HG03457 (cell line): Measurements from ENCODE around the gene MRPL45.

Source experiments
- ATAC-seq: cut with Tn5 transposase; IDR thresholded peaks from one replicate; pipeline ENCODE4 v1.9.1; 2021; ENCODE audit warnings: moderate number of reproducible peaks; ENCODE audit not compliant: unreplicated experiment

The MRPL45 gene

DNA sequence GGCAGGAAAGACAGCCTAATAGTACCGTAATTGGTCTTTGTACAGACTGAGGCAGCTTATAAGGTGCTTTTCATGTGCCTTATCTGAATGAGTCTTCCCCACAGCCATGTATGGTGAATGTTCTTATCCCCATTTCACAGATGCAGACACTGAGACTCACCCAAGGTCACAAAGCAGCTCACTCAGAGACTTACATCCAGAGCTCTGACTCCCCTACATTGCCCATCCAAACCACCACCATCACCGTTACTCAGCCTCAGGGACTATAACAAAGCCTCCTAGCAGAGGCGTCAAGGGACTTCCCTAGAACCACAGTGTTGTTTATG, 47.4 kb downstream of the MRPL45 start:
- ATAC-seq = no peak

DNA sequence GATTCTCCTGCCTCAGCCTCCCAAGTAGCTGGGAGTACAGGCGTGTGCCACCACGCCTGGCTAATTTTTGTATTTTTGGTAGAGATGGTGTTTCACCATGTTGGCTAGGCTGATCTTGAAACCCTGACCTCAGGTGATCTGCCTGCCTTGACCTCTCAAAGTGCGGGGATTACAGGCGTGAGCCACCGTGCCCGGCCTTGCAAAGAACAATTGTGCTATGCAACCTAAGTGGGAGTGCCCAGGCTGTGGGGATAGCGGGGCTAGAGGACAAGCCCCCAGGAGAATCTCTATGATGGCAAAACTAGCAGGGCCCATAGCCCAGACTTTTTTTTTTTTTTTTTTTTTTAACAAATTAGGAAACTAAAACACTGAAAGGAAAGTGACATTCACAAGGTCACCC, 48.8 kb downstream of the MRPL45 start:
- no peak for ATAC-seq

DNA sequence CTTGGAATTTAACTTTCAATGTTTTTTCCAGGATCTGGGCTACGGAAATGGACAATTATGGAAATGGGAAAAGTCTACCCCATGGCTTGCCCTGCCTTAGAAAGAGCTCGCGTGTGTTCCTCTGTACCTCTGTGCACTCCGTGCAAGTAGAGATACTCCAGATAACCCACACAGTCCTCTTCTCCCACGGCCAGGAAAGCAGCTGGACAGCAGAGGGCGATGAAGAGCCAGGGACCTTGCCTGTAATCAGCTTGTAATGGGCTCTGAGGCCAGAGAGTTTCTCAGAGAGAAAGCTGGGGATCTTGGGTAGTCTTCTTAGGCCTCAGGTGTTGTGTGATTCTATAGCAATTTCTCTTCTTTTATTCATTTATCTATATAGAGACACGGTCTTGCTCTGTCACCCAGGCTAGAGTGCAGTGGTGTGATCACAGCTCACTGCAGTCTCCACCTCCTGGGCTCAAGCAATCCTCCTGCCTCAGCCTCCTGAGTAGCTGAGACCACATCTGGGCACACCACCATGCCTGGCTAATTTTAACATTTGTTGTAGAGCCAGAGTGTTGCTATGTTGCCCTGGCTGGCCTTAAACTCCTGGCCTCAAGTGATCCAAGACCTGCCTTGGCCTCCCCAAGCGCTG, 52.2 kb downstream of the MRPL45 start:
- ATAC-seq = no peak

DNA sequence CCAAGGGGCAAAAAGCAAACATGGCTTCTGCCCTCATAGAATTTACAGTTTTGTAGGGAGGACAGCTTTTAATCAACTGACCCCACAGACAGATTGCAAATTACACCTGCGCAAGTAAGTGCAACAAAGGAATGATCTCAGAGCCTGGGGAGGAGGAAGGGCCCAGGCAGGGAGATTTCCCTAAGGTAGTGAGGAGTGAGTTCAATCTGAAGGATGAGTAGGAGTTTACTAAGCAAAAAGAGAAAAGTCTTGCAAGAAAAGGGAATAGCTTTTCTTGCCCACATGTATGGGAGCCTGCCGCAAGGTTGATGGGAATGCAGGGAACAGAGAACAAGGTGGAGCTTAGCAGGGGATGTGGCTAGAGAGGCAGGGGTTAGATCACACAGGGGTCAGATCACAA, 53.1 kb downstream of the MRPL45 start:
- ATAC-seq = no peak

DNA sequence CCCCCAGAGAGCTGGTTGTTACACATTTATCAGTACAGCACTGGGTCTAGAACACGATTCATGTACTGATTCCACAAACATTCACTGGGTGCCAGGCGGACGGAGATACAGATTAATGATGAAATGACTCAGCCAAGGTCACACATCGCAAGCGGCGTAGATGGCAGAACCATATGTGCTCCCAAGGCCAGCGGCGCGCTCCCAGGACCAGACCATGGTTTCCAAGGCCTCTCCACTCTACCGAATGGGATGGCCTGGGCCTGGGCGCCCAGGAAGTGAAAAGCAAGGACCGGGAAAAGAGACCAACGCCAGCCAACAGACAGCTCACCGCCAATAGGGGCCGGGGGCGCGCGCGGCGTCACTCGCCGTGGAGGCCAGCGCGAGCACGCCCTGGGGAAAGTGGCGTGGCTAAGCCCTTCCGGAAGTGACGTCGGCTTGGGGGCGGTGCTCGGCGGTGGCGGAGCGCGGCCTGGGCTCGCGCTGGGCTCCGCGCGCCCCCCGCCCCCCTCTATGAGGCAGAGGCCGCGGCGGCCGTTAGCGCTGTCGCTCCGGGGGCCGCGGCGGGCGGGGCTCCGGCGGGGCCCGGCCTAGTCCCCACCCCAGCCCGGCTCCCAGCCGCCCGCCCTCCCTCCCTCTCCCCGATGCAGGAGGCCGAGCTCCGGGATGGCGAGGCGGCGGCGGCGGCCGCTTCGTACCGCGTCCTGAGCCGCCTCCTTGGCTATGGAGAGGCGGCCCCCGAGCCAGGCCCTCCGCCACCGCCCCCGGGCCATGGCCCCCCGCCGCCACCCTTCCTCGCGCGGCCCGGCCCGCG, 54.6 kb downstream of the MRPL45 start, which contains the start of gene SOCS7:
Gene SOCS7 (plus strand): TSS at position 433 of the 811 bp plus-strand sequence. CDS start 209 bp downstream, at position 642.
- ATAC-seq = peak; percentile 89

DNA sequence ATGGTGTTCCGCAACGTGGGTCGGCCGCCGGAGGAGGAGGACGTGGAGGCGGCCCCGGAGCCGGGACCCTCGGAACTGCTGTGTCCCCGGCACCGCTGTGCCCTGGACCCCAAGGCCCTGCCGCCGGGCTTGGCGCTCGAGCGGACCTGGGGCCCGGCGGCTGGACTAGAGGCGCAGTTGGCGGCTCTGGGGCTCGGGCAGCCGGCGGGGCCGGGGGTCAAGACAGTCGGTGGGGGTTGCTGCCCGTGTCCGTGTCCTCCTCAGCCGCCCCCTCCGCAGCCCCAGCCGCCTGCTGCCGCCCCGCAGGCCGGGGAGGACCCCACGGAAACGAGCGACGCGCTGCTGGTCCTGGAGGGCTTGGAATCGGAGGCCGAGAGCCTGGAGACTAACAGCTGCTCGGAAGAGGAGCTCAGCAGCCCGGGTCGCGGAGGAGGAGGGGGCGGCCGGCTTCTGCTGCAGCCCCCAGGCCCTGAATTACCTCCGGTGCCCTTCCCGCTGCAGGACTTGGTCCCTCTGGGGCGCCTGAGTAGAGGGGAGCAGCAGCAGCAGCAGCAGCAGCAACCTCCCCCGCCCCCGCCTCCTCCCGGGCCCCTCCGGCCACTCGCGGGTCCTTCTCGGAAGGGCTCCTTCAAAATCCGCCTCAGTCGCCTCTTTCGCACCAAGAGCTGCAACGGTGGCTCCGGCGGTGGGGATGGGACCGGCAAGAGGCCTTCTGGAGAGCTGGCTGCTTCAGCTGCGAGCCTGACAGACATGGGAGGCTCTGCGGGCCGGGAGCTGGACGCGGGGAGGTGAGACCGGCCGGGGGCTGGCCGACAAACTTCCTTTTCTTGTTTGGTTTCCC, 55.5 kb downstream of the MRPL45 start:
- no peak for ATAC-seq

DNA sequence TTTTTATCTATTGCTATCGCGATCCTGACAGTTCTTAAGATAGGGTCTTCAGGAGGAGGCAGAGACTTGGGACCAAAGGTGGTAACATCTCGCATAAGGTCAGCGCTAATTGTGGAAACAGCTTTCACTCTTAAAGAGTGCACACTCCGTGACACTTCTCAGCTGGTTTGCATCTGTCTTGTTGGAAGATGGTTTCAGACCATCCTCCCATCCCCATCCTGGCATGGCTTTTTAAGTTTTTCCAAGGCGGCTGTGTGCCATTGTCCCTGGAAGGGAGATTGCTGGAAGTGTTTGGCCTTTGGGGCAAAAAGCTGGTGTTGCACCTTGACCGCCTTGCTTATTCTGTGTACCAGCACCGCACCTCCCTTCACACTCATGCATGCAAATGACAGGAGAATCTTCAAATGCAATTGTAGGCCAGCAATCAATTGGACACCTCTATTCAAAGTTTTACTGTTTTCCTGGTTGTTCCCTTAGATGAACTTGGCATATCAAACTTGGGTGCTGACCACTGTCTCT, 56.2 kb downstream of the MRPL45 start:
- no peak for ATAC-seq

DNA sequence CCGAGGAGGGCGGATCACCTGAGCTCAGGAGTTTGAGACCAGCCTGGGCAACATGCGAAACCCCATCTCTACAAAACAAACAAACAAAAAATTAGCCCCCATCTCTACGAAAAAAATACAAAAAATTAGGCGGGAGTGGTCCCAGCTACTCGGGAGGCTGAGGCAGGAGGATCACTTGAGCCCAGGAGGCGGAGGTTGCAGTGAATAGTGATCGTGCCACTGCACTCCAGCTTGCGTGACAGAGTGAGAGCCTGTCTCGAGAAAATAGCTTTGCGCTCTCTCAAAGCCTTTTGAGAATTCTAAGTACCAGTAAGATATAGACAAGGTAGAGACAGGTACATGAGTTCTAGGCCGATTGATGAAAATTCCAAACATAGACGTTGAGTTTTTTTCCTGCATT, 56.7 kb downstream of the MRPL45 start:
- no peak for ATAC-seq

DNA sequence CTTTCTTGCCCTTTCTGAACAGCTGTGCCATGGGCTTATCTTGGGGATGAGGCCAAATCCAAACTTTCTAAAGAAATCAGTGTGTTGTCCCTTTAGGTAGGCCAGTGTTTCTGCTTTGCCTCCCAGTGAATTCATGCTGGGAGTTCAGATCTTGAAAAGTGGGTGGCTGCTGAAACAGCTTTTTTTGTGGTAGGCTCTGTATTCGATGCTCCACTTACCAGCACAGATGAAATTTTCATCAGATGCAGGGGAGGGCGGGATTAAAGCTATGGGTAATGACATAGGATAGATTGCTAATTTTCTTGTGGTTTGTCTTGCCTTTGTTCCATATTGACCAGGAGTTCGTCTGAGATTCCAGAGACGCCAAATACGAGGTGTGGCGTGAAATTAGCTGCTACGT, 57.5 kb downstream of the MRPL45 start:
- no peak for ATAC-seq

DNA sequence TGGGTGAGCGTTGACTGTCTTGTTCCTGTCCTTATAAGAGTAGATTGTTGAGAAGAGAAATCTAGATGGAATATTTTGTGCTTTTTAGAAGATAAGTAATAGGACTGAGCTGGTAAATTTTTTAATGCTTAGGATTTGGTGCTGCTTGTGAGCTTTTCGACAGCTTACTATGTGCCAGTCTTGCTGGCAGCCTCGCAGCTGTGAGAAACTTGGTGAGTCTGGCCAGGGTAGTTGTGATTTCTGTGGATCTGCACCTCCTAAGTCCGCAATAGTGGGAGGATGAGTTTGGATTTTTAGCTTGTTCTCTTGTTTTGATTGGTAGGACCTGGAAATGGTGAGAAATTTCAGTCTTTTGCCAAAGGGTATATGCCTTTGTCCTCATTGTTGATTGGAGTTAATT, 58.3 kb downstream of the MRPL45 start:
- ATAC-seq = no peak

DNA sequence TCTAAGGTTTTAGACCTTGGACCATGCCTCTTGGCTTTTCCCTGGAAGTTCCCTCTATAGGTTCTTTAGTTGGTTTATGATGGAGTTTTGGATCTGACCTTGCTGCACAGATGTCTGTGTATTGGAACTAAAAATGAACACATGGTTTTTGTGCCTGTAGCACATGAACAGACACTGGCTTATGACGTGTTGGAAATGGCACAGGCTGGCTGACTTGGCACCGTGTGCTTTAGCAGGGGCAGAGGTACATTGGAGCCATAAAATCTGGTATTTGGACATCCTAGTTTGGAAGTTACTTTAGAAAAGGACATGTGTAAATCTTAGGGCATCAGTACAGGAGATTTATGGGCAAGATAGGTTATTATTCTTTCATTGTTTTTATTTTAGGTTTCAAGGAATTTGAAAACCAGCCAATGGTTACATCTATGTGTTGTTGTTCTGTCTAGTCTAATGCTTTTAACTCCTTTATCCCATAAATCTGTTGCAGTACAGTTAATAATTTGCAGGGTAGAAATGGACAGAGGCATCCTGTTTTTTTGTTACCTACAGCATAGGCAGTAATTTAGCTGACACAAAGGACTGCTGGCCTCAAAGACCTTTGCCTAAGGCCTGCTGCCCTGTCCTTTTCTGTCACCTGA, 60.6 kb downstream of the MRPL45 start:
- no peak for ATAC-seq

DNA sequence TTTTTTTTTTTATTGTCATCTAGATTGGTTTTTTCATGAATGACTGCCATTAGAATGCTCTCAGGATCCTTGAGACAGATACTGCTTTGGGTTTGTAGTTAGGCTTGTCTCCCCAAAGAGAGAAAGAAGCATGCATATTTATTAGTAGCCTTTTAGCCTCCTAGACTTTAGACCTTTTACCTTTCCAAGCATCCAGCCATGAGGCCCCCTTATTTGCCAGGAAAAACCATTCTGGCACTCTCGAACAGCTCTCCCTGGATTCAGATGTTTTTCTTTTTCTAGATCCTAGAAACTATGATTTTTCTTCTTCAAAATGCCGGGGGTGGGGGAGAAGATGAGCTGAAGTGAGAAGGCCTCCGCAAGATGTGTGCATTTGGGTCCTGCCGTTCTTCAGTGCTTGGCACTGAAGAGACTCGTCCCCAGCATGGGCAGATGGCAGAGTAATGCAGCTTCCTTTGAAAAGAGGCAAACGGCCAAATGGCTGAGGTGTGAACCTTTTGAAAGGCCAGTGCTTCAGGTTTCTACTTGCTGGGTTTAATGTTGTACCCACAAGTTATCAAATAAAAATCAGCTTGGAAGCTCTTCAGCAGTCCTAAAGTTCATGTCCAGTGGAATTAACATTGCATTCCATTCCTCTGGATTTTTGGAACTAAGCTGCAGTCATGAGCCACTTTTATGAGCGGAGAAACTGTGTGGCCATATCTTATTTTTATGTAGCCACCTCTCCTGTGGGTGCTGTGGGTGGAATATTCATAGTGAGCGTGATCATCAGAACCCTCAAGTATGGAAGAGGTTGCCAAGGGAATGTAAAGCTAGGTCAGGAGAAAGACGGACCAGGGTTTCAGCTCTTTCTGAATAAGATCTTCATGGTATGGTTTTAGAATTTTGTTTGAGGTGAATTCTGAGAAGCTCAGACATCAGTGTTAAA, 61.9 kb downstream of the MRPL45 start:
- no peak for ATAC-seq

DNA sequence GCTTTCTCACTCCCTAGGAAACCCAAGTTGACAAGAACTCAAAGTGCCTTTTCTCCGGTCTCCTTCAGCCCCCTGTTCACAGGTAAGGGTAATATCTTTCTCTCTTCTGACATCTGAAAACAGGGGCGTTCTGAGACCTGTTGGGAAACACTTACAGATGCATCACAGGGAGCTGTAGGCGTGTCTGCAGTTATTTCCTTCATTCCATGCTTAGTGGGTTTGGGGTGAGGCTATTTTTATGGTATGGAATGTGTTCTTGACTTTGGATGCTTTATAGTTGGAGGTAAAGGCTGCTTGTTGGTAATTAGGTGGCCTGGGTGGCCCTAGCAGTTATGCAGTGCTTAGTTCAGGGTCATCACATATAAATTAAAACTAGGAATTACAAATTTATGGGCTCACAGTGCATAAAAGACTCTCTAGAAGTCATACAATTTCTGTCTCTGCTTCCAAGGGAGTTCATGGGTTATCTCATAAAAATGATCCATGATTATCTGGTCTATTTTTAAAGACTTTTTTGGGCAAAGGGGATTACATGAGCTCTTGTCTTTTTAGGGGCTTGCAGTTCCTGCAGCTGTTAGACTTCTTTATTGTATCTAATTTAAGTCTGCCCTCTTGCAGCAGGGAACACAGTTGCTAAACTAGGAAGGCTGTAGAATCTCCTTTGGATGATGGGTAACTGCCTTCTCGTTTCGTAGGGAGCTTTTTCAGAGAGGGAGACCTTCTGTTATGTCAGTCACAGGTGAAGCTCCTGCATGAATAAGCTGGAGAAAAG, 64.9 kb downstream of the MRPL45 start:
- ATAC-seq = no peak

DNA sequence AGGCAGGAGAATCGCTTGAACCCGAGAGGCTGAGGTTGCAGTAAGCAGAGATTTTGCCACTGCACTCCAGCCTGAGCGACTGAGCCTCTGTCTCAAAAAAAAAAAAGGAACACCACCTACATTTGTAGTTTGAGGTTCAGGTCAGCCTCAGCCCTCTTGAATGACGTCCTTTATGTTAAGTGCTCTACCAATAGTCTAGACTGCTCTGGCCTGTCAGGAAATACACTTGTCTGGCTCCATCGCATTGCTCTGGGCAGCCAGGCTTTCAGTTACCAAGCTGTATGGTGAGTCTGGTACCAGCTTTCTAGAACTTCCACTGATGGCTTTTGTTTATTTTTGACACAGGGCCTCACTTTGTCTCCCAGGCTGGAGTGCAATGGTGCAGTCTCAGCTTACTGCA, 66.0 kb downstream of the MRPL45 start:
- ATAC-seq = no peak

DNA sequence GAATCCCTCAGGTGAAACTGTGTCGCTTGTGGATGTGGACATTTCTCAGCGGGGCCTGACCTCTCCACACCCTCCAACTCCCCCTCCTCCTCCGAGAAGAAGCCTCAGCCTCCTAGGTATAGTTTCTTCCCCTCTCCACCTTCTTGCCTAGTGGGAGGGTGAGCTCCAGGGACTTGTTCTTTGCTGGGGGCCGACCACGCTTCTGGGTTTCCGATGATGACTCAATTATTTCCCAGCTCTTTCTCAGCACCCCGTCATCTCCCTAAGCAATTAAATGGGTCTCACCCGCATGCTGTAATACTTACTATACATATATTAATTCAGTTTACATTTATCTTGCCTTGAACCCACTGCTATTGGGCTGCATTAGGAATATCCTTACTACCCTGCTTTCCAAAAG, 67.8 kb downstream of the MRPL45 start:
- no peak for ATAC-seq

DNA sequence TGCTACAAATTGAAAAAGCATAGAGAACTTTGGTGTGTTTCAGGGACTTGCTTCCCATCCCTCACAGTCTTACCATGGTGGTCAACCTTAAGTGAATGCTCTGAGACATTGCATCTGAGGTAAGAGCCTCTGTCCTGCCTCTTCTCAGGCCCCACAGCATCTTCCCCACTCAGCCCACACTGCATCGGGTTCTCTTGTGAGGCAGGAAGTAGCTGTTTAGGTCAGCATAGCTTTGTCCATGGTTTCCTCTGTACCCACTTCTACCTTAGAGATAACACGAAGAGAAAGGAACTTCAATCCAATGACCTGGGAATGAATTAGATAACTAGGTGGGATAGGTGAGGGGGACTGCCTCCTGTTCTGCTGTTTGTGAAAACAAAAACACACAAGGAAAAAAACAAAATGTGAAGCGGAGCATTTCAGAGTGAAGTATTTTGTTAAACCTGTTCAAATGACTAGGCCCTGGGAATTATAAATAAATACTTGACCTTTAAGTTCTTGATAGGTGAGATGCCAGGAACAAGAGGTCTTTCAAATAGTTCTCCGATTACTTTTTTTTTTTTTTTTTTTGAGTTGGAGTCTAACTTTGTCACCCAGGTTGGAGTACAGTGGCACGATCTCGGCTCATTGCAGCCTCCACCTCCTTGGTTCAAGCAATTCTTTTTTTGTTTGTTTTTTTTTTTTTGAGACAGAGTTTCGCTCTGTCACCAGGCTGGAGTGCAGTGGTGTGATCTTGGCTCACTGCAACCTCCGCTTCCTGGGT, 72.3 kb downstream of the MRPL45 start:
- ATAC-seq = no peak
